HEK293 (cell line): Measurements from ENCODE around the gene KCNT1.

Experiments used
- CTCF ChIP-seq: fragments of 450-650 bp; formaldehyde crosslinking; IDR thresholded peaks from 2 replicates; pipeline ENCODE4 v1.5.1; 2016; ENCODE audit warnings: missing biosample characterization, missing genetic modification characterization
- KLF16 ChIP-seq: fragments of 450-650 bp; formaldehyde crosslinking; IDR thresholded peaks from 2 replicates; pipeline ENCODE4 v1.5.1; 2017; ENCODE audit warnings: missing biosample characterization, missing genetic modification characterization
- KLF8 ChIP-seq: fragments of 450-650 bp; formaldehyde crosslinking; IDR thresholded peaks from 2 replicates; pipeline ENCODE4 v1.5.1; 2016; ENCODE audit warnings: missing biosample characterization, missing genetic modification characterization
- ZNF354C ChIP-seq: fragments of 450-650 bp; formaldehyde crosslinking; IDR thresholded peaks from 2 replicates; pipeline ENCODE4 v1.5.1; 2016; ENCODE audit warnings: missing biosample characterization, missing genetic modification characterization, low read depth, borderline replicate concordance
- ZNF561 ChIP-seq: fragments of 450-650 bp; IDR thresholded peaks from 2 replicates; pipeline ENCODE4 v1.5.1; 2018; ENCODE audit warnings: missing biosample characterization, missing genetic modification characterization, borderline replicate concordance
- TF ChIP-seq, protein P1 (sequence below): sonication (generic); formaldehyde crosslinking; IDR thresholded peaks from 2 replicates; pipeline ENCODE4 v1.8.1; 2022; ENCODE audit warnings: mild to moderate bottlenecking, moderate library complexity, missing genetic modification reagents

DNA sequence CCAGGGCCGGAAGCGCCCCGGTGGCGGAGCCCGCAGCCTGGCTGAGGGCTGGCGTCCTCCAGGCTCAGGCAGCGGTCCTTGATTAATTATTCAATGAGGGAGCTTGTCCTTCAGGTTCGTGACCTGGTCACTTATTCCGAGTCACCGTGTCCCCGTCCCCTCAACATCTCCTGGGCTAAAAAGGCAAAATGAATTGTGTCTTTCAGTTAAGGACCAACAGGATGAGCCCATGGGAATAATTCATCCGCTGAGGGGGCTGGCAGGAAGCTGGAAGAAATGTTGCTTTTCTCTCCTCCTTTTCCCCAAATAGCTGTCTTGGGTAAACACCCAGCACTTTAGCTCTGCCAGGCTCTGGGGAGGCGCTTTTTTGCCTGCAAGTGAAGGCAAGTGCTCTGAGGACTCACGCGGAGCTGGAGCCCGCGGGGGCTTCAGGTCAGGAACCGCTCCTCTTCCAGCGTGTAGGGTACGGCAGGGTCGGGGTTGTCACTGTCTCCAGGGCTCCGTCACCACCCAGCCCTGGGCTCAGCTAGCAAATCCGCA, 13.1 kb downstream of the KCNT1 start:
- TF ChIP-seq KLF16 (tag by site-specific recombination): no peak
- TF ChIP-seq ZNF561 (tag by site-specific recombination): no peak
- no peak for TF ChIP-seq ZNF354C (tag by site-specific recombination)
- no peak for TF ChIP-seq KLF8
- no peak for TF ChIP-seq CTCF (tag by site-specific recombination)
- TF ChIP-seq, protein P1, sequence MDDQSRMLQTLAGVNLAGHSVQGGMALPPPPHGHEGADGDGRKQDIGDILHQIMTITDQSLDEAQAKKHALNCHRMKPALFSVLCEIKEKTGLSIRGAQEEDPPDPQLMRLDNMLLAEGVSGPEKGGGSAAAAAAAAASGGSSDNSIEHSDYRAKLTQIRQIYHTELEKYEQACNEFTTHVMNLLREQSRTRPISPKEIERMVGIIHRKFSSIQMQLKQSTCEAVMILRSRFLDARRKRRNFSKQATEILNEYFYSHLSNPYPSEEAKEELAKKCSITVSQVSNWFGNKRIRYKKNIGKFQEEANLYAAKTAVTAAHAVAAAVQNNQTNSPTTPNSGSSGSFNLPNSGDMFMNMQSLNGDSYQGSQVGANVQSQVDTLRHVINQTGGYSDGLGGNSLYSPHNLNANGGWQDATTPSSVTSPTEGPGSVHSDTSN: no peak
